Measurements from ENCODE around the gene SMARCE1. TPM values are rescaled to one million over a fixed set of nuclear protein-coding genes. Genes with fewer than 3 reads are reported as not detected.

Gene SMARCE1
- 118 and 138 TPM in 2 replicates for total RNA-seq (2014; rRNA removed)
- polyA plus RNA-seq (2012) = 81.9 TPM

DNA sequence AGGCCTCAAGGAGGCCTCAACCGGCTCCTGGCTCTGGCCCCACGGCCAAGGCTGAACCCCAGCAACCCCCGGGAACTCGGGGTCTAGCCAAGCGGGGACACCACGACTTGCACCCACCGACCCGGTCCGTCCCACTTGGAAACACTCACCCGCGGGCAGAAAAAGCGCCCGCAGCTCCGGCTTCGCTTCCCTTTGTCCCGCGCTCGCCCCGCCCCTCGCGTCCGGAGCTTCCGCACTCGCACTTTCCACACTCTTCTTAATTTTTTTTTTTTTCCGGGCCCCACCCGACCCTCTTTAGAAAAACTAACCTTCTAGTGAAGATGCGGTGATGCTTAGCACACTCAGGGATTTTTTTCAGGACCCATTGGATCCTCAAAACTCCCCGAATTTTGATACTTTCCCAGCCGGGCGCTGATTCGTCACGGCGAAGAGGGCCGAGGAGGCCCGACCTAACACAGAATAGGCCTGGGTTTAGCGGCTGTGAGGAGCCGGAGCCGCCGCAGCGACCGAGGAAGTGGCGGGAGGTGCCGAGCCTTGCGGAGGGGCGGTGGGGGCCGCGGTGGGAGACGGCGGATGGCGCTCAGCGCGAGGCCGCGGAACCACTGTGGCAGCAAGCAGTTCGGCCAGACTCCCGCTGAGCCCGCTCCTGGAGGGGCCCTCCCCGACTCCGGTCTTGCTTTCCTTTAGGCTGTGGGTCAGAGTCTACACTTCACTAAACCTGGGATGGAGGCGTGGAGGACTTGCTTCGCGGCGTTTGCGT is at the start of gene SMARCE1:
Gene SMARCE1 (minus strand): TSS at position 195 of the 760 bp plus-strand sequence. CDS start 2,016 bp downstream, outside the sequence.
- peak; percentile 77 for DNase-seq (ENCODE audit: low read depth)

DNA sequence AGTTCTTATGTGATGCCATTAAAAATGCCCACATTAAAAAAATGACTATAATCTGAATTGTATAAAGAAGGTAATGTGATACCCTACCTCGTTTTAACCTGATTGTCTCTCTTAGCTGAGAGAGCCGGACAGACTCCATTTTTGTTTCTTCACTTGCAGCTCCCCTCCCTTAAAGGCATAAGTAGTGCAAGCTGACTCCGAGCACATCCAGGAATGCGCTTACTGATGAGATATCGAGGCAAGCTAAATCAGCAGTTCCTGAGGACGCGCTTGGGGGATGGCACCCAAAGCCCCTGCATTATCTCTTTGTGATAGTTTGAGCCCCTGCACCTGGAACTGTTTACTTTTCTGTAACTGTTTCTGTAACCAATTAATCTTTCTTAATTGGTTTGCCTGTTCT is 49.7 kb upstream of the SMARCE1 start:
- no peak for DNase-seq (ENCODE audit: low read depth)

- no peak for DNase-seq (ENCODE audit: low read depth)
These were observed 49.0 kb upstream of the SMARCE1 start for GRCh38 chr17:40696651-40697072.

- DNase-seq (ENCODE audit: low read depth) = no peak
These were observed 48.4 kb upstream of the SMARCE1 start for GRCh38 chr17:40695874-40696472.

- no peak for DNase-seq (ENCODE audit: low read depth)
These were observed 47.0 kb upstream of the SMARCE1 start for GRCh38 chr17:40694584-40694983.

- DNase-seq (ENCODE audit: low read depth) = no peak
These were observed 39.5 kb upstream of the SMARCE1 start for GRCh38 chr17:40687106-40687505.

DNA sequence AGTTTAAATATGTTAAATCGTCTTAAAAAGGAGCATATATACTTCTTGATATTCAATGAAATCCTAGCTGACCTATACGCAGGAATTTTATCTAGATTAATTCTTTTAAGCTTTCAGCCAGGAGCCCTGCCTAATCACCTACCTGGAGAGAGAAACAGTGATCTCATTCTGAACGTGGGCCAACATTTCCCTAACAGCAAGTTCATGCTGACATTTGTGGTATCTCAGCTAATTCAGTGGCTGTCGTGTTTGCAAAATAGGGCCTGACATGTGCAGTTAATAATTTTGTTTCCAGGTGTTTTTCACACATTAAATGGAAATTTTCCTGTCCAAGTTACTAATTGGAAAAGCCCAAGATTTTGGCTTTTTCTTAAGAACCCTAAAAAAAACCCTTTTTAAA is 38.6 kb upstream of the SMARCE1 start:
- no peak for DNase-seq (ENCODE audit: low read depth)

DNA sequence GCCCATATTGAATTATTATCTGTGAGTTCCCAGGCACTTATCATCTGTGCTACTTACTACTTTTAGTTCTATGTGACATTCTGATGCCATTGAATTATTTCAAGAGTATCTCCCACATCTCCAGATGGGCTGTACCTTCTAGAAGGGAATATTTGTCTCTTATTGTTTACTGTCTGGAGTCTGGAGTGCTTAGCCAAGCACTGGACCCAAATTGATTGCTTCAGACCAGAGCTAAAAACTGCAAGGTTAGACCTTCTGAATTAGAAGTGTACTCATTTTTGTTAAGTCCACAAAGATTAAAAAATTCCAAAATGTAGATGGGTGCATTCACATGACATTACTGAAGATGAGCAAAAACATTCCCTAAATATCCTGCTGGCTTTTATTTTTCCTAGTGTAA is 33.4 kb upstream of the SMARCE1 start:
- DNase-seq (ENCODE audit: low read depth) = no peak

DNA sequence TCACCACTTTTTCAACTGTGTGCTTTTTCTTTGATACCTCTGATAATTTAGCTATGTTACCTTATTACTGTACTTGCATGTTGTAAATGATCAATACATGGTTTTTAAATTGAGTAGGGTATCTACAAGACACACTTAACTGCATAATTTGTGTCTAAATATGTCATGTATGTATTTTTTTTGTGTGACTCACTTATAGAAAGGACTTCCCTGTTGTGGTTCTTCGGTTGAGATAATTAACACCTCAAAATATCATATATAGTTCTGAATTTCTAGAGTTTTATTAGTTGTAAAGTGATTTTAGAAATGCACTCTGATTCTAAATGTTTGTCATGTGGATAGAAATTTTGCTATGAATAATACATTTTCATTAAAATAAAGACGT is 31.9 kb upstream of the SMARCE1 start:
- no peak for DNase-seq (ENCODE audit: low read depth)

GRCh38 chr17:40678902-40679522 is 31.4 kb upstream of the SMARCE1 start:
- no peak for DNase-seq (ENCODE audit: low read depth)

GRCh38 chr17:40675905-40676304 is 28.3 kb upstream of the SMARCE1 start:
- no peak for DNase-seq (ENCODE audit: low read depth)

GRCh38 chr17:40672654-40673053 is 25.0 kb upstream of the SMARCE1 start:
- DNase-seq (ENCODE audit: low read depth) = no peak

- no peak for DNase-seq (ENCODE audit: low read depth)
These were observed 23.7 kb upstream of the SMARCE1 start for GRCh38 chr17:40671282-40671681.

GRCh38 chr17:40666331-40666730 is 18.7 kb upstream of the SMARCE1 start:
- DNase-seq (ENCODE audit: low read depth) = no peak

DNA sequence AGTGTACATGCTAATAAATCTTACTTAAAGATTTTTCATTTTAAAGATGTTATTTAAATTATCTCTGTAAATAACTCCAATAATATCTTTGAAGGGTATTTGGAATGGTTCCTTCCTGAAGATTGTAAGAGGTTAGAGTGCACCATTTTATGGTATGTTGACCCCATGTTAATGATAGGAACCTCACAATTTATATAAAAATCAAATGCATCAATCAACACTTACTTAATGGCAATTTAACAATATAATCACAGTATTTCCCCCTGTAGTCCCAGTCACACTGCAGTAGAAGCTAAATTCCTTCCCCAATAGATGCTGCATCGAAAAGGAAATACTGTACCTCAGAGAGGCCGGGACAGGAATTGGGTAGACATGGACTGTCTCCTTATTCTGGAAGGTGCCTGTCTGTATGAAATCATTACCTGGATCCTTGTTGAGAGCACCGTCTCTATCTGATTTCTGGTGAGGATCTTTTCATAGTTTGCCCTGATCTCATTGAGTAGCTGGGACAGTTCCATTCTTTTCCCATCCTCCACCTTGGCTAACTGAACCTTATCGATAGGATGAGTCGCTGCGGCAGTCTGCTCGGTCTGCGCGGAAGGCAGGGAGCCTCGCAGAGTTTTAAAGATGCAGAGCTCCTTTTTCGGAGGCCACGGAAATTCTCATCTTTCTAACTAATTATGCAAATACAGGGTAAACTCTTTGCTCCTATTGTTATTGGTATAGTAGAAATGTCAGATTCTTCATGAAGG is 17.1 kb upstream of the SMARCE1 start, which contains the start of gene KRT222:
Gene KRT222 (minus strand): TSS at position 596 of the 752 bp plus-strand sequence. CDS start 78 bp downstream, at position 518.
- DNase-seq (ENCODE audit: low read depth) = no peak

DNA sequence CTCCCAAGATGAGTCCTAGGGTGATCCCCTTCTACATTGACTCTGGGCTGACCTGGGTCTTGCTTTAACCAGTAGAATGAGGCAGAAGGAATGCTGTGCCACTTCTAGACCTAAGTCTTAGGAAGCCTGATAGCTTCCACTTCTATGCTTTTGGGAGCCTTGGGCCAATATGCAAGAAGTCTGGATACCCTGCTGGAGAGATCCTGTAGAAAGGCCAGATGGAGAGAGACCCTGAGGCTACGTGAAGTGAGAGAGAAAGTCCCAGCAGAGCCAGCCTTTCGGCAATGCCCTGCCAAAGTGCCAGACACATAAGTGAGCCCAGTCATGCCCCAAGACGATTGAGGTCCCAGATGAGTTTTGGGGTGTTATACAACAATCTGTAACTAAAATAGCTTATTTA is 15.6 kb upstream of the SMARCE1 start:
- DNase-seq (ENCODE audit: low read depth) = no peak

DNA sequence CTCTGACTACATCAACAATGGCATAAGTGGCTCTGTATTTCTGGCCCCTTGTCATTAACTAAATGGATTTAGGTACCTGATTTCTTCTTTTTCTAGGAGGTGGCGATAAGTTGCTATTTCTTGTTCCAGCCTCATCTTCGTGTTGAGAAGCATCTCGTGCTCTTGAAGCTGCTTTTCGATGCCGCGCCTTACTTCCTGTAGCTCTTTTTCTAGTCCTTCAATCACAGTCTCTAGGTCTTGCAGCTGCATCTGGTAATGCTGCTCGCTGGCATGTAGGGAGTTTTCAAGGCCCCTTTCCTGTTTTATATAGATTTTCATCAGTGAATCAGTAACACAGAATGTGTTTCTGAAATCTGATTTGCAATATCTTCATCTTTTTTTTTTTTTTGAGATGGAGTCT is 12.3 kb upstream of the SMARCE1 start:
- no peak for DNase-seq (ENCODE audit: low read depth)

DNA sequence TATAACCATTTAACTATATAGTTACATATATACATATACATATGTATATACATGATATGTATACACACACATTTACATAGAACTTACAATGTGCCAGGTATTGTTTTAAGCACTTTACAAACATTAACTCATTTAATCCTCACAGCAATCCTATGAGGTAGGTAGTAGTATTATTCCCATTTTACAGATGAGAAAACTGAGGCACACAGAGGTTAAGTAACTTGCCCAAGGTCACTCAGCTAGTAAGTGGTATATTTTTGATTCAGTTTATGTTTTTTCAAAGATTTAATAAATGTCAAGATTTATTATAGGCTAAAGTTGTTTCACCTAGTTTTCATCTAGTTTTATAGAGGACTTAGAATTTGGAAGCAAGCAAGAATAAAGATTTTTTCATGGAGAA is 10.8 kb upstream of the SMARCE1 start:
- no peak for DNase-seq (ENCODE audit: low read depth)

DNA sequence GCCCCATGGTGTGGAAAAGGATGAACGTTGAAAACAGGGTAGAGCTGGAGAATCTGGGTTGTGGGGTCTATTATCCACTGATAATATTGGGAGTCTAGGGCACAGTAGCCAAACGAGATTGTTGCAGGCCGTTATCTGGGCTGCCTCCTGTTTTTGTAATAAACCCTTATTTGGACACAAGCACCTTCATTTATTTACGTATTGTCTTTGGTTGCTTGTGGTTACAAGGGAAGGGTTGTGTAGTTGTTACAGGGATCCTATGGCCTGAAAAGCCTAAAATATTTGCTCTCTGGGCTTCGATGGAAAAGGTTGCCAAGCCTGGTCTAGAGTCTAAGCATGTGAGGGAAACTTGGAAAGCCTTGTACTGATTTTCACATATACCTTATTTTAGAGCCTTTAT is 4.3 kb upstream of the SMARCE1 start:
- no peak for DNase-seq (ENCODE audit: low read depth)

GRCh38 chr17:40648384-40648968 is 858 bp upstream of the SMARCE1 start:
- no peak for DNase-seq (ENCODE audit: low read depth)

GRCh38 chr17:40646791-40647623 is 611 bp downstream of the SMARCE1 start:
- DNase-seq (ENCODE audit: low read depth) = peak; percentile 5
